AG20443 (cell line): ENCODE measurements around the gene PXMP4.
"Not testable (repeated sequence)": the region's sequence is repeated elsewhere in the genome, so short reads cannot be mapped to it uniquely, and the experiment has no call there.

ENCODE experiments used
- DNase-seq: peaks from one replicate; pipeline ENCODE4 v3.0.0; 2012; ENCODE audit warnings: low spot score, mixed read lengths

Gene PXMP4

GRCh38 chr20:33703498-33704137, 16.5 kb downstream of the PXMP4 start:
- no peak for DNase-seq

GRCh38 chr20:33702861-33703260, 17.2 kb downstream of the PXMP4 start:
- DNase-seq, result no peak

GRCh38 chr20:33701629-33702450, 18.3 kb downstream of the PXMP4 start:
- no peak for DNase-seq

GRCh38 chr20:33700696-33701441, 19.2 kb downstream of the PXMP4 start:
- DNase-seq, result not testable (repeated sequence)

- DNase-seq, result not testable (repeated sequence)
Measured at GRCh38 chr20:33698966-33699365, 21.1 kb downstream of the PXMP4 start.

- peak; percentile 85 for DNase-seq
Measured at GRCh38 chr20:33697129-33697528, 23.0 kb downstream of the PXMP4 start.

- no peak for DNase-seq
Measured at GRCh38 chr20:33696448-33696847, 23.7 kb downstream of the PXMP4 start.

GRCh38 chr20:33694639-33695012, 25.5 kb downstream of the PXMP4 start:
- no peak for DNase-seq

GRCh38 chr20:33693741-33694638, 26.1 kb downstream of the PXMP4 start:
- no peak for DNase-seq

- no peak for DNase-seq
Measured at GRCh38 chr20:33693289-33693688, 26.8 kb downstream of the PXMP4 start.

- no peak for DNase-seq
Measured at GRCh38 chr20:33689973-33690372, 30.1 kb downstream of the PXMP4 start.

GRCh38 chr20:33689493-33689892, 30.6 kb downstream of the PXMP4 start:
- DNase-seq, result no peak

GRCh38 chr20:33688938-33689424, 31.1 kb downstream of the PXMP4 start:
- DNase-seq, result no peak

- no peak for DNase-seq
Measured at GRCh38 chr20:33687993-33688937, 31.8 kb downstream of the PXMP4 start.

GRCh38 chr20:33687370-33687915, 32.7 kb downstream of the PXMP4 start:
- DNase-seq, result no peak

- no peak for DNase-seq
Measured at GRCh38 chr20:33686984-33687366, 33.1 kb downstream of the PXMP4 start.

- peak; percentile 99 for DNase-seq
Measured at GRCh38 chr20:33686100-33686983, 33.8 kb downstream of the PXMP4 start, which contains the start of gene E2F1. TSS of gene E2F1 (minus strand) at chr20:33686385. CDS start at chr20:33686264, 121 bp downstream.

- DNase-seq, result peak; percentile 65
Measured at GRCh38 chr20:33685328-33686099, 34.6 kb downstream of the PXMP4 start.
